DOHH2 (cell line): ENCODE results near the gene CMKLR1.

Experiments used
- H3F3A ChIP-seq: fragments of 200-600 bp; sonication (generic), shearing (Covaris generic); 2 replicates; pipeline ENCODE4 v1.6.0; 2016; ENCODE audit warnings: antibody characterized with exemption, mild to moderate bottlenecking; ENCODE audit not compliant: control insufficient read depth, insufficient read depth
- H3K27ac ChIP-seq: fragments of 200-600 bp; sonication (generic); 2 replicates; pipeline ENCODE4 v1.5.1; 2014; ENCODE audit warnings: low read depth, mild to moderate bottlenecking, low read length, moderate library complexity
- H3K27me3 ChIP-seq: fragments of 200-600 bp; sonication (generic); 2 replicates; pipeline ENCODE4 v1.6.1; 2014; ENCODE audit warnings: mild to moderate bottlenecking, low read length, mixed read lengths; ENCODE audit not compliant: control insufficient read depth
- H3K36me3 ChIP-seq: fragments of 200-600 bp; sonication (generic); 2 replicates; pipeline ENCODE4 v1.6.1; 2014; ENCODE audit warnings: mild to moderate bottlenecking, low read length, moderate library complexity, mixed read lengths; ENCODE audit not compliant: control insufficient read depth
- H3K4me1 ChIP-seq: fragments of 200-600 bp; sonication (generic); 2 replicates; pipeline ENCODE4 v1.6.1; 2014; ENCODE audit warnings: mild to moderate bottlenecking, low read length, mixed read lengths; ENCODE audit not compliant: control insufficient read depth
- H3K4me2 ChIP-seq: fragments of 200-600 bp; sonication (generic); 2 replicates; pipeline ENCODE4 v1.6.0; 2014; ENCODE audit warnings: mild to moderate bottlenecking, low read length, moderate library complexity
- H3K4me3 ChIP-seq: fragments of 200-600 bp; sonication (generic); 2 replicates; pipeline ENCODE4 v1.5.1; 2014; ENCODE audit warnings: mild to moderate bottlenecking, low read length, mixed read lengths
- H3K79me2 ChIP-seq: fragments of 200-600 bp; sonication (generic); 2 replicates; pipeline ENCODE4 v1.6.1; 2014; ENCODE audit warnings: mild to moderate bottlenecking, low read length, mixed read lengths; ENCODE audit not compliant: control insufficient read depth
- H3K9me2 ChIP-seq: fragments of 200-600 bp; sonication (generic); replicated peaks from 2 replicates; pipeline ENCODE4 v1.6.1; 2014; ENCODE audit warnings: mild to moderate bottlenecking, low read length, mixed read lengths; ENCODE audit not compliant: control insufficient read depth
- H3K9me3 ChIP-seq: fragments of 200-600 bp; sonication (generic); 2 replicates; pipeline ENCODE4 v1.6.1; 2014; ENCODE audit warnings: antibody characterized with exemption, low read length, mixed read lengths; ENCODE audit not compliant: control insufficient read depth, insufficient read depth
- H4K20me1 ChIP-seq: fragments of 200-600 bp; sonication (generic); 2 replicates; pipeline ENCODE4 v1.6.0; 2014; ENCODE audit warnings: low read depth, mild to moderate bottlenecking, antibody characterized with exemption, low read length, moderate library complexity; ENCODE audit not compliant: control insufficient read depth, insufficient read depth
- EZH2phosphoT487 ChIP-seq: fragments of 200-600 bp; sonication (generic); IDR thresholded peaks from 2 replicates; pipeline ENCODE4 v1.6.1; 2017; ENCODE audit warnings: borderline replicate concordance, mild to moderate bottlenecking, antibody characterized with exemption, low read length, moderate library complexity, mixed read lengths
- TF ChIP-seq, protein P1 (sequence below): fragments of 200-600 bp; sonication (generic); IDR thresholded peaks from one replicate; pipeline ENCODE4 v1.5.1; 2014; ENCODE audit warnings: antibody characterized with exemption, mild to moderate bottlenecking, low read depth, low read length; ENCODE audit not compliant: poor library complexity, severe bottlenecking

The CMKLR1 gene

DNA sequence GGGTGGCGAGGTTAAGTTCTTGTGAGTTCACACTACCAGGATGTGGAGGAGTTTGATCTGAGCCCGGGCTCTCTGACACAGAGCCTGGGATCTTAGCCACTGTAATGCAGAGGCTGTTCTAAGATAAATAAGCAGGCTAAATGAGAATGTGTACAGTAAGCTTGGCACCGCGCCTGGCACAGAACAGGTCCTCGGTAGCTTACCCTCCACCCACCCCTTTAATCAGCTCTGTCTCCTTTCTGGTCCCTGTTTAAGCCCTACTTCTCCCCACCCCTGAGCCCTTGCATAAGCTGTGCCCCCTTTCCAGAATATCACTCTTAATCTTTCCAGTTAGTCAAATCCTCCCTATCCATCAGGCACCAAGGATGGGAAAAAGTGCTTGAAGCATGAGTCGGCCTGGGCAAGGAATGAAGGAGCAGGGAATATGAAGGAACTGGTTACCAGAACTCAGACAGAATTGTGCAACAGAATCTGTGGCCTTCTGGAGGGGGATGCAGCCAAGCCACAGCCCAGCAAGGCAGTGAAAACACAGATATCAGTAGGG, 32.8 kb upstream of the CMKLR1 start:
- no peak overlapping the region for H3K4me2 ChIP-seq
- H3K27me3 ChIP-seq, result no peaks in the 10 kb centered on the region
- H3K36me3 ChIP-seq, result no peaks in the 10 kb centered on the region
- no peaks in the 10 kb centered on the region for H3F3A ChIP-seq
- no peaks in the 10 kb centered on the region for H4K20me1 ChIP-seq
- H3K4me3 ChIP-seq, result no peak overlapping the region
- TF ChIP-seq EZH2phosphoT487, result no peak
- TF ChIP-seq, protein P1, sequence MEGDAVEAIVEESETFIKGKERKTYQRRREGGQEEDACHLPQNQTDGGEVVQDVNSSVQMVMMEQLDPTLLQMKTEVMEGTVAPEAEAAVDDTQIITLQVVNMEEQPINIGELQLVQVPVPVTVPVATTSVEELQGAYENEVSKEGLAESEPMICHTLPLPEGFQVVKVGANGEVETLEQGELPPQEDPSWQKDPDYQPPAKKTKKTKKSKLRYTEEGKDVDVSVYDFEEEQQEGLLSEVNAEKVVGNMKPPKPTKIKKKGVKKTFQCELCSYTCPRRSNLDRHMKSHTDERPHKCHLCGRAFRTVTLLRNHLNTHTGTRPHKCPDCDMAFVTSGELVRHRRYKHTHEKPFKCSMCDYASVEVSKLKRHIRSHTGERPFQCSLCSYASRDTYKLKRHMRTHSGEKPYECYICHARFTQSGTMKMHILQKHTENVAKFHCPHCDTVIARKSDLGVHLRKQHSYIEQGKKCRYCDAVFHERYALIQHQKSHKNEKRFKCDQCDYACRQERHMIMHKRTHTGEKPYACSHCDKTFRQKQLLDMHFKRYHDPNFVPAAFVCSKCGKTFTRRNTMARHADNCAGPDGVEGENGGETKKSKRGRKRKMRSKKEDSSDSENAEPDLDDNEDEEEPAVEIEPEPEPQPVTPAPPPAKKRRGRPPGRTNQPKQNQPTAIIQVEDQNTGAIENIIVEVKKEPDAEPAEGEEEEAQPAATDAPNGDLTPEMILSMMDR, result no peak
- H3K9me2 ChIP-seq, result no peaks in the 10 kb centered on the region
- H3K9me3 ChIP-seq, result no peaks in the 10 kb centered on the region
- H3K27ac ChIP-seq, result no peak overlapping the region
- no peaks in the 10 kb centered on the region for H3K79me2 ChIP-seq
- no peaks in the 10 kb centered on the region for H3K4me1 ChIP-seq

DNA sequence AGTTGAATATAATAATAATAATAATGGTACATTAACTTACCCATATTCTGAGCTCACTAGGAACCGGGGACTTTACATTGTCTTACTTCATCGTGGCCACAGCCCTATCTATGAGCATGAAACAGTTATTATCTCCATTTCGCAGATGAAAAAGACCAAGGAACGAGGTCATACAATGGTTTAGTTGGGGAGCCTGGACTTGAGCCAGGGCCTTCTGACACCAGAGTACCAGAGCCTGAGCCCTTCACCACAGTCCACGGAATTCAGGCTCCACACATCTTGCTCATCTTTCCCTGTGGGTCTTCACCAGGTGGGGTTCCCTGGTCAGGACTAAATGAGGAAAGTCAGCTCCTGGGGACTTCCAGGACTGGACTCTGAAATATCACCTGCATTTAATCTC, 31.3 kb upstream of the CMKLR1 start:
- TF ChIP-seq EZH2phosphoT487, result no peak
- TF ChIP-seq, protein P1, result no peak
- H3K4me2 ChIP-seq, result no peak overlapping the region
- H3K4me1 ChIP-seq, result no peaks in the 10 kb centered on the region
- no peaks in the 10 kb centered on the region for H4K20me1 ChIP-seq
- no peaks in the 10 kb centered on the region for H3F3A ChIP-seq
- no peak overlapping the region for H3K27ac ChIP-seq
- no peaks in the 10 kb centered on the region for H3K9me3 ChIP-seq
- H3K4me3 ChIP-seq, result no peak overlapping the region
- no peaks in the 10 kb centered on the region for H3K9me2 ChIP-seq
- no peaks in the 10 kb centered on the region for H3K79me2 ChIP-seq
- H3K36me3 ChIP-seq, result no peaks in the 10 kb centered on the region
- H3K27me3 ChIP-seq, result no peaks in the 10 kb centered on the region

- no peaks in the 10 kb centered on the region for H4K20me1 ChIP-seq
- no peaks in the 10 kb centered on the region for H3K4me1 ChIP-seq
- no peak overlapping the region for H3K27ac ChIP-seq
- H3K27me3 ChIP-seq, result no peaks in the 10 kb centered on the region
- no peaks in the 10 kb centered on the region for H3K9me2 ChIP-seq
- H3K4me3 ChIP-seq, result no peak overlapping the region
- H3K9me3 ChIP-seq, result no peaks in the 10 kb centered on the region
- H3K36me3 ChIP-seq, result no peaks in the 10 kb centered on the region
- no peak overlapping the region for H3K4me2 ChIP-seq
- H3K79me2 ChIP-seq, result no peaks in the 10 kb centered on the region
- H3F3A ChIP-seq, result no peaks in the 10 kb centered on the region
- no peak for TF ChIP-seq EZH2phosphoT487
- TF ChIP-seq, protein P1, result no peak
These were observed 30.8 kb upstream of the CMKLR1 start for GRCh38 chr12:108369736-108370396.
